PFSK-1 (cell line): Measurements from ENCODE around the gene SP110.

ENCODE experiments used
- POLR2AphosphoS5 ChIP-seq: IDR thresholded peaks from 2 replicates; pipeline ENCODE4 v1.6.1; 2012; ENCODE audit warnings: low read depth, mild to moderate bottlenecking, control low read depth, low read length, moderate library complexity
- REST ChIP-seq, 2 experiments: IDR thresholded peaks; 2 replicates each; pipeline versions ENCODE4 v1.6.1 to v1.8.0; 2011 to 2012; ENCODE audit warnings: low read depth in 2 of 2, low read length in 2 of 2, control low read depth in 1 of 2, inconsistent platforms in 1 of 2, mild to moderate bottlenecking in 1 of 2, moderate library complexity in 1 of 2; ENCODE audit not compliant: insufficient read depth in 1 of 2
- TAF1 ChIP-seq: IDR thresholded peaks from 2 replicates; pipeline ENCODE4 v1.6.1; 2012; ENCODE audit warnings: low read length, control low read depth, borderline replicate concordance; ENCODE audit not compliant: insufficient read depth

DNA sequence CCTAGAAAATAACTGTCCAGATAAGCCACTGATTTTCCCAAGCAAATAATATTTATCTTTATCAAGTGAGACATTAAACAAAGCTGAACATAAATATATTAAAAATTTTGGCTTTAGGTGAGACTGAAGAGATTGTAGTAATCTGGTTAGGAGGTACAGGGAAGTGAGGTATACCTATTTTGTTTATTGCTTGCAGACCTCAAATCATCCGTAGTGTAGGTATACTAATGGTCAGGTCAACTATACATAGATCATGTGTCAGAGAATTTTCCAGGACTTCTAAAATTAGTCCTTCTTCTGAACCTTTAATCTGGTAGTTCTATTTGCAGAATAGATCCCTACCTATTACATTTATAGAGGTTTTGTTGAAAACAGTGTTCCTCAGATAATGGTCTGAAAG, 47.3 kb upstream of the SP110 start:
- TF ChIP-seq TAF1 (no peak), REST (IDR thresholded peaks at IDR 0.05; ENCODE audit: insufficient read depth in 1 of 2, low read depth in 2 of 2, low read length in 2 of 2) (no peak), POLR2AphosphoS5 (no peak)
